Heart left ventricle (tissue), 13 donors: ENCODE measurements around the gene PACSIN1.

ENCODE experiments used
- POLR2A ChIP-seq, 2 donors: fragments of 450-650 bp; IDR thresholded peaks; one replicate each; pipeline ENCODE4 v1.6.1; 2017; ENCODE audit warnings: antibody characterized with exemption in 2 of 2, mild to moderate bottlenecking in 2 of 2, moderate library complexity in 2 of 2
- TF ChIP-seq, protein P1 (sequence below), 12 donors: fragments of 200-600 bp; sonication (generic) in 4 of 12; IDR thresholded peaks; one replicate each; pipeline versions ENCODE4 v1.5.0 to v1.8.0; 2018 to 2022; ENCODE audit warnings: antibody characterized with exemption in 12 of 12, mild to moderate bottlenecking in 5 of 12
- donor health status: ischemic (EF 13 %, LVEDD 7.1; RV severe dilation, severe dysfunction).
- donor health status: DM: no; HTN: yes; CAD: no.
- donor health status: DM: no; HTN: no; CAD: no.
- donor health status: ischemic (EF 25% LVEDD 6.9; RV normal size, moderate dysfunction).
- donor health status: ischemic (EF 25% LVEDD 5.7; RV mildly dilated, moderate dysfunction).
- donor health status: ischemic (EF 35%, LVEDD 5.7; RV mildly dilated, moderate dysfunction).
- donor health status: nonischemic (EF 11% LVEDD 7.7; RV severe dilation, severe dysfunction).
- donor health status: DM: yes; HTN: yes; CAD: no.
- donor health status: PGD.
- donor health status: ischemic (EF 29% LVEDD 5.4; RV normal size, mild dysfunction).
- donor health status: nonischemic (EF 23%, LVEDD 6.1; RV moderate dilation, normal function).

DNA sequence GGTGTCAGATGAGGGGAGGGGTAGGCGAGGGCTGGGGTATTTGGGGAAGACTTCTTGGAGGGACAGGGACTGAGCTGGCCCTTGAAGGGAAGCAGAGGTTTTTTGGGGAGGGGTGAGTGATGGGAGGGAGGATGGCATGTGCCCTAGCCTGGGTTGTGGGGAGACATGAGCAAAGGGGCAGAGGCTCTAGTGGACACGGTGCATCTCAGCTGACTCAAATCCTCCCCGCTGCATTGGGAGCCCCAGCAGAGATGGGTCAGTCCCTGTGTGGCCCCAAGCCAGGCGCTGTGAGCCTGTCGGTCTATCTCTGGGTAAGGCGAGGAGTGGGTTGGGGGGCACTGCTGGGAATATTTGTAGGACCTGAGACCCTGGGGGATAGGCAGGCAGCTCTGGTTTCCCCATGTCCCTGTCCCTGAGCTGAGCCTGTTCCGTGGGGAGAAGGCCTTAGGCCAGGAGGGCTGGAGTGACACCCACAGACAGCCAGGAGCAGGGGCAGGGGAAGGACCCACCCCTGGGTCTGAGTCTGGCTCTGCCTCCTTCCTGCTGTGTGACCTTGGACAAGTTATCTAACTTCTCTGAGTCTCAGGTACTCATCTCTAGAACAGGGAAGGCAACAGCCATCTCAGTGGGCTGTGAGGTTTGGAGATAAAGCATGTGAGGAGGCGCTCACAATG is 54.2 kb downstream of the PACSIN1 start:
- no peak for TF ChIP-seq POLR2A (IDR thresholded peaks at IDR 0.05)
- TF ChIP-seq, protein P1, sequence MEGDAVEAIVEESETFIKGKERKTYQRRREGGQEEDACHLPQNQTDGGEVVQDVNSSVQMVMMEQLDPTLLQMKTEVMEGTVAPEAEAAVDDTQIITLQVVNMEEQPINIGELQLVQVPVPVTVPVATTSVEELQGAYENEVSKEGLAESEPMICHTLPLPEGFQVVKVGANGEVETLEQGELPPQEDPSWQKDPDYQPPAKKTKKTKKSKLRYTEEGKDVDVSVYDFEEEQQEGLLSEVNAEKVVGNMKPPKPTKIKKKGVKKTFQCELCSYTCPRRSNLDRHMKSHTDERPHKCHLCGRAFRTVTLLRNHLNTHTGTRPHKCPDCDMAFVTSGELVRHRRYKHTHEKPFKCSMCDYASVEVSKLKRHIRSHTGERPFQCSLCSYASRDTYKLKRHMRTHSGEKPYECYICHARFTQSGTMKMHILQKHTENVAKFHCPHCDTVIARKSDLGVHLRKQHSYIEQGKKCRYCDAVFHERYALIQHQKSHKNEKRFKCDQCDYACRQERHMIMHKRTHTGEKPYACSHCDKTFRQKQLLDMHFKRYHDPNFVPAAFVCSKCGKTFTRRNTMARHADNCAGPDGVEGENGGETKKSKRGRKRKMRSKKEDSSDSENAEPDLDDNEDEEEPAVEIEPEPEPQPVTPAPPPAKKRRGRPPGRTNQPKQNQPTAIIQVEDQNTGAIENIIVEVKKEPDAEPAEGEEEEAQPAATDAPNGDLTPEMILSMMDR (IDR thresholded peaks at IDR 0.05) = no peak
